NCI-H1930 (cell line): Measurements from ENCODE around the gene DGLUCY.
"Not testable (repeated sequence)": the region's sequence is repeated elsewhere in the genome, so short reads cannot be mapped to it uniquely, and the experiment has no call there.

Experiments
- DNase-seq, 2 experiments: peaks; one replicate each; lab custom pipeline; 2025; lab: John Stamatoyannopoulos, UW

DGLUCY gene

GRCh38 chr14:91108941-91109611 lies 4.8 kb upstream of the DGLUCY start:
- DNase-seq = no peak

GRCh38 chr14:91111443-91111842 lies 2.4 kb upstream of the DGLUCY start:
- DNase-seq = no peak

GRCh38 chr14:91112194-91112593 lies 1.7 kb upstream of the DGLUCY start:
- no peak for DNase-seq

- no peak for DNase-seq
These were observed 499 bp downstream of the DGLUCY start for GRCh38 chr14:91114079-91115065.

GRCh38 chr14:91115986-91116770 lies 2.3 kb downstream of the DGLUCY start:
- no peak for DNase-seq

GRCh38 chr14:91116913-91117588 lies 3.2 kb downstream of the DGLUCY start:
- no peak for DNase-seq

GRCh38 chr14:91117960-91118359 lies 4.1 kb downstream of the DGLUCY start:
- no peak for DNase-seq

- no peak for DNase-seq
These were observed 4.7 kb downstream of the DGLUCY start for GRCh38 chr14:91118511-91119068.

- no peak for DNase-seq
These were observed 5.9 kb downstream of the DGLUCY start for GRCh38 chr14:91119556-91120311.

- no peak for DNase-seq
These were observed 9.3 kb downstream of the DGLUCY start for GRCh38 chr14:91123201-91123600.

- DNase-seq = not testable (repeated sequence)
These were observed 10.8 kb downstream of the DGLUCY start for GRCh38 chr14:91124406-91125270.

- DNase-seq = no peak
These were observed 11.4 kb downstream of the DGLUCY start for GRCh38 chr14:91125271-91125660.

- no peak for DNase-seq
These were observed 11.9 kb downstream of the DGLUCY start for GRCh38 chr14:91125801-91126200.

GRCh38 chr14:91126761-91127160 lies 12.9 kb downstream of the DGLUCY start:
- no peak for DNase-seq

GRCh38 chr14:91127401-91127801 lies 13.5 kb downstream of the DGLUCY start:
- DNase-seq = no peak

- no peak for DNase-seq
These were observed 14.1 kb downstream of the DGLUCY start for GRCh38 chr14:91127924-91128323.

GRCh38 chr14:91128699-91129098 lies 14.8 kb downstream of the DGLUCY start:
- no peak for DNase-seq

- no peak for DNase-seq
These were observed 15.4 kb downstream of the DGLUCY start for GRCh38 chr14:91129261-91129660.

GRCh38 chr14:91135039-91135438 lies 21.2 kb downstream of the DGLUCY start:
- no peak for DNase-seq
